HepG2 (cell line): ENCODE data around the gene CNPY4. TPM values are rescaled to one million over a fixed set of nuclear protein-coding genes. Genes with fewer than 3 reads are reported as not detected.
A peak's percentile ranks its signal among the peaks of the same experiment; 100 is the strongest.

Experiments used
- ATM ChIP-seq: fragments of 450-650 bp; IDR thresholded peaks from 2 replicates; pipeline ENCODE4 v1.7.1; 2017; ENCODE audit warnings: mild to moderate bottlenecking, borderline replicate concordance
- FIP1L1 ChIP-seq: fragments of 200-400 bp; formaldehyde crosslinking; IDR thresholded peaks from 2 replicates; pipeline ENCODE4 v1.6.1; 2018; ENCODE audit warnings: low read depth, mild to moderate bottlenecking, low read length, moderate library complexity, borderline replicate concordance; ENCODE audit not compliant: insufficient read depth
- FOXC1 ChIP-seq: sonication (generic); formaldehyde crosslinking; IDR thresholded peaks from 2 replicates; pipeline ENCODE4 v1.8.0; 2022; ENCODE audit warnings: mild to moderate bottlenecking, missing genetic modification reagents, borderline replicate concordance
- HNRNPL ChIP-seq: fragments of 200-400 bp; formaldehyde crosslinking; IDR thresholded peaks from 2 replicates; pipeline ENCODE4 v1.6.1; 2017; ENCODE audit warnings: mild to moderate bottlenecking, low read depth, low read length
- HOXA9 ChIP-seq: sonication (generic); formaldehyde crosslinking; IDR thresholded peaks from 2 replicates; pipeline ENCODE4 v1.8.1; 2022; ENCODE audit warnings: missing genetic modification reagents, mild to moderate bottlenecking, moderate library complexity, borderline replicate concordance
- SP4 ChIP-seq: sonication (generic); formaldehyde crosslinking; IDR thresholded peaks from 2 replicates; pipeline ENCODE4 v1.8.1; 2023; ENCODE audit warnings: mild to moderate bottlenecking, missing genetic modification reagents
- SRY ChIP-seq: sonication (generic); formaldehyde crosslinking; IDR thresholded peaks from 2 replicates; pipeline ENCODE4 v1.8.0; 2022; ENCODE audit warnings: mild to moderate bottlenecking, missing genetic modification reagents
- TCF12 ChIP-seq, 2 experiments: fragments of 450-650 bp in 1 of 2; sonication (generic) in 1 of 2; formaldehyde crosslinking in 1 of 2; IDR thresholded peaks; 2 replicates each; pipeline versions ENCODE4 v1.6.1 to v1.8.0; 2017 to 2022; ENCODE audit warnings: antibody characterized with exemption in 1 of 2, mild to moderate bottlenecking in 1 of 2, missing genetic modification reagents in 1 of 2, moderate library complexity in 1 of 2
- ZNF17 ChIP-seq: sonication (generic); formaldehyde crosslinking; IDR thresholded peaks from 2 replicates; pipeline ENCODE4 v1.5.0; 2020; ENCODE audit warnings: mild to moderate bottlenecking, missing genetic modification reagents
- ZNF562 ChIP-seq: sonication (generic); formaldehyde crosslinking; IDR thresholded peaks from 2 replicates; pipeline ENCODE4 v1.8.0; 2022; ENCODE audit warnings: missing genetic modification reagents, borderline replicate concordance
- ZNF572 ChIP-seq: sonication (generic); formaldehyde crosslinking; IDR thresholded peaks from 2 replicates; pipeline ENCODE4 v1.5.1; 2020; ENCODE audit warnings: mild to moderate bottlenecking, missing genetic modification reagents
- polyA plus RNA-seq, 8 experiments: library from polyadenylated mRNA; depleted of rRNA in 3 of 8; stranded (reverse) in 7 of 8; unstranded in 1 of 8; fragments of >200 nt; fragmentation: Illumina TruSeq in 4 of 8; extraction: Trizol in 4 of 8; gene quantifications; 2 replicates each; pipeline versions ENCODE4 v1.2.1 to v1.2.3, GENCODE V29; 2011 to 2016; ENCODE audit warnings: low read depth in 4 of 8, missing spikeins in 1 of 8, mixed read lengths in 1 of 8; ENCODE audit not compliant: insufficient read depth in 1 of 8
- total RNA-seq, 5 experiments: library from RNA; depleted of rRNA; stranded (reverse); fragments of >200 nt; fragmentation: Illumina TruSeq; extraction: Trizol; gene quantifications; 2 replicates each; pipeline ENCODE4 v1.2.3, GENCODE V29; 2016; ENCODE audit warnings: low read depth in 1 of 5
- TF ChIP-seq, protein P1 (sequence below): sonication (generic); formaldehyde crosslinking; IDR thresholded peaks from 2 replicates; pipeline ENCODE4 v1.4.0; 2020; ENCODE audit warnings: missing genetic modification reagents
- TF ChIP-seq, protein P2 (sequence below): sonication (generic); formaldehyde crosslinking; IDR thresholded peaks from 2 replicates; pipeline ENCODE4 v1.5.1; 2020; ENCODE audit warnings: mild to moderate bottlenecking, moderate library complexity, missing genetic modification reagents
- TF ChIP-seq, protein P3 (sequence below): sonication (generic); formaldehyde crosslinking; IDR thresholded peaks from 2 replicates; pipeline ENCODE4 v1.9.0; 2021; ENCODE audit warnings: missing genetic modification reagents, borderline replicate concordance

CNPY4 gene
- total and polyA plus RNA-seq, 2 of the 13 experiments (the other 11 are each of a cell fraction or from before 2014, with no cell fraction given), result 6.2 to 12.7 TPM

DNA sequence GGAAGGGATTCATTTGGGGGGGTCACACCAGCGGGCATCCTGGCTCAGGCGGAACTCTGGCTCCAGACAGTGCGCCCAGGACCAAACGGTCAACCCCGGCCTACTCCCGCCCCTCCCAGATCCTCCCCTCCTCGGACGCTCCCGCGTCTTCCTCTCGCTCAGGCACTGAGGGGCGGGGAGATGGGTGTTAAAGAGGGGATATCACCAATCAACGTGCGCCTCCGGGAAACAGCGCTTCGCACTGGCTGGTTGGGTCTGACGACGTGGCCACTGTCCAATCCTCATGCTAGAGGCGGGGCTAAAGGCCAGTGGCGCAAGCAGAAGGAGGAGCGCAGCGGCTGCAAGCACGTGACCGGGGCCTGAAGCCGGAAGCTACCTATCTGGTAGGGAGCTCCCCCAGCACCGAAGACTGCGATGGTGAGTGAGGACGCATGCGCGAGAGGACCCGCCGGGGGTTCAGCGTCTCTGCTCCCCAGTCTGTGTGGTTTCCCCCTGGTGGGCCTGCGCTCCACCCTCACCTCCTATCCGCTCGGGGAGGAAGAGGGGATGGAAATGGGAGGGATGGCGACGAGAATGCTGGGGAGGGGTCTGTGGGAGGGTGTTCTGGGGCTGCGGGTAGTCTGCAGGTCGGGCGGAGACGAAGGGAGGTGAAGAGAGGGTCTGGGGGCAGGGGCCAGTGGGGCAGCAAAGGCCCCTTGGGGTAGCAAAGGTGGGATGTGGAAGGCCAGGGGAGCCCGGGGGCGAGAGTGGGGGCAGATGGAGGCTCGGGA lies 29.3 kb downstream of the CNPY4 start, which contains the start of gene LAMTOR4 (continued):
- TF ChIP-seq, protein P1, sequence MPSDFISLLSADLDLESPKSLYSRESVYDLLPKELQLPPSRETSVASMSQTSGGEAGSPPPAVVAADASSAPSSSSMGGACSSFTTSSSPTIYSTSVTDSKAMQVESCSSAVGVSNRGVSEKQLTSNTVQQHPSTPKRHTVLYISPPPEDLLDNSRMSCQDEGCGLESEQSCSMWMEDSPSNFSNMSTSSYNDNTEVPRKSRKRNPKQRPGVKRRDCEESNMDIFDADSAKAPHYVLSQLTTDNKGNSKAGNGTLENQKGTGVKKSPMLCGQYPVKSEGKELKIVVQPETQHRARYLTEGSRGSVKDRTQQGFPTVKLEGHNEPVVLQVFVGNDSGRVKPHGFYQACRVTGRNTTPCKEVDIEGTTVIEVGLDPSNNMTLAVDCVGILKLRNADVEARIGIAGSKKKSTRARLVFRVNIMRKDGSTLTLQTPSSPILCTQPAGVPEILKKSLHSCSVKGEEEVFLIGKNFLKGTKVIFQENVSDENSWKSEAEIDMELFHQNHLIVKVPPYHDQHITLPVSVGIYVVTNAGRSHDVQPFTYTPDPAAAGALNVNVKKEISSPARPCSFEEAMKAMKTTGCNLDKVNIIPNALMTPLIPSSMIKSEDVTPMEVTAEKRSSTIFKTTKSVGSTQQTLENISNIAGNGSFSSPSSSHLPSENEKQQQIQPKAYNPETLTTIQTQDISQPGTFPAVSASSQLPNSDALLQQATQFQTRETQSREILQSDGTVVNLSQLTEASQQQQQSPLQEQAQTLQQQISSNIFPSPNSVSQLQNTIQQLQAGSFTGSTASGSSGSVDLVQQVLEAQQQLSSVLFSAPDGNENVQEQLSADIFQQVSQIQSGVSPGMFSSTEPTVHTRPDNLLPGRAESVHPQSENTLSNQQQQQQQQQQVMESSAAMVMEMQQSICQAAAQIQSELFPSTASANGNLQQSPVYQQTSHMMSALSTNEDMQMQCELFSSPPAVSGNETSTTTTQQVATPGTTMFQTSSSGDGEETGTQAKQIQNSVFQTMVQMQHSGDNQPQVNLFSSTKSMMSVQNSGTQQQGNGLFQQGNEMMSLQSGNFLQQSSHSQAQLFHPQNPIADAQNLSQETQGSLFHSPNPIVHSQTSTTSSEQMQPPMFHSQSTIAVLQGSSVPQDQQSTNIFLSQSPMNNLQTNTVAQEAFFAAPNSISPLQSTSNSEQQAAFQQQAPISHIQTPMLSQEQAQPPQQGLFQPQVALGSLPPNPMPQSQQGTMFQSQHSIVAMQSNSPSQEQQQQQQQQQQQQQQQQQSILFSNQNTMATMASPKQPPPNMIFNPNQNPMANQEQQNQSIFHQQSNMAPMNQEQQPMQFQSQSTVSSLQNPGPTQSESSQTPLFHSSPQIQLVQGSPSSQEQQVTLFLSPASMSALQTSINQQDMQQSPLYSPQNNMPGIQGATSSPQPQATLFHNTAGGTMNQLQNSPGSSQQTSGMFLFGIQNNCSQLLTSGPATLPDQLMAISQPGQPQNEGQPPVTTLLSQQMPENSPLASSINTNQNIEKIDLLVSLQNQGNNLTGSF (CRISPR knock-in tag), result no peak
- TF ChIP-seq FIP1L1 (no peak), ZNF562 (no peak), ZNF17 (CRISPR knock-in tag) (no peak), HNRNPL (0 out of 2 replicates have a peak, but pooled peaks have one; percentile 58), HOXA9 (CRISPR knock-in tag) (no peak), FOXC1 (0 out of 2 replicates have a peak, but pooled peaks have one; percentile 30), TCF12 (IDR thresholded peaks at IDR 0.05) (no peak), TCF12 (CRISPR knock-in tag; IDR thresholded peaks at IDR 0.05) (no peak), ATM (no peak), ZNF572 (CRISPR knock-in tag) (no peak), SP4 (CRISPR knock-in tag) (peak; percentile 96), SRY (0 out of 2 replicates have a peak, but pooled peaks have one; percentile 13)
- TF ChIP-seq, protein P2, sequence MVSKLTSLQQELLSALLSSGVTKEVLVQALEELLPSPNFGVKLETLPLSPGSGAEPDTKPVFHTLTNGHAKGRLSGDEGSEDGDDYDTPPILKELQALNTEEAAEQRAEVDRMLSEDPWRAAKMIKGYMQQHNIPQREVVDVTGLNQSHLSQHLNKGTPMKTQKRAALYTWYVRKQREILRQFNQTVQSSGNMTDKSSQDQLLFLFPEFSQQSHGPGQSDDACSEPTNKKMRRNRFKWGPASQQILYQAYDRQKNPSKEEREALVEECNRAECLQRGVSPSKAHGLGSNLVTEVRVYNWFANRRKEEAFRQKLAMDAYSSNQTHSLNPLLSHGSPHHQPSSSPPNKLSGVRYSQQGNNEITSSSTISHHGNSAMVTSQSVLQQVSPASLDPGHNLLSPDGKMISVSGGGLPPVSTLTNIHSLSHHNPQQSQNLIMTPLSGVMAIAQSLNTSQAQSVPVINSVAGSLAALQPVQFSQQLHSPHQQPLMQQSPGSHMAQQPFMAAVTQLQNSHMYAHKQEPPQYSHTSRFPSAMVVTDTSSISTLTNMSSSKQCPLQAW (CRISPR knock-in tag), result 0 out of 2 replicates have a peak, but pooled peaks have one; percentile 45
- TF ChIP-seq, protein P3, sequence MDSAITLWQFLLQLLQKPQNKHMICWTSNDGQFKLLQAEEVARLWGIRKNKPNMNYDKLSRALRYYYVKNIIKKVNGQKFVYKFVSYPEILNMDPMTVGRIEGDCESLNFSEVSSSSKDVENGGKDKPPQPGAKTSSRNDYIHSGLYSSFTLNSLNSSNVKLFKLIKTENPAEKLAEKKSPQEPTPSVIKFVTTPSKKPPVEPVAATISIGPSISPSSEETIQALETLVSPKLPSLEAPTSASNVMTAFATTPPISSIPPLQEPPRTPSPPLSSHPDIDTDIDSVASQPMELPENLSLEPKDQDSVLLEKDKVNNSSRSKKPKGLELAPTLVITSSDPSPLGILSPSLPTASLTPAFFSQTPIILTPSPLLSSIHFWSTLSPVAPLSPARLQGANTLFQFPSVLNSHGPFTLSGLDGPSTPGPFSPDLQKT, result no peak
